ENCODE data around the gene SLC1A7.

SLC1A7 gene

DNA sequence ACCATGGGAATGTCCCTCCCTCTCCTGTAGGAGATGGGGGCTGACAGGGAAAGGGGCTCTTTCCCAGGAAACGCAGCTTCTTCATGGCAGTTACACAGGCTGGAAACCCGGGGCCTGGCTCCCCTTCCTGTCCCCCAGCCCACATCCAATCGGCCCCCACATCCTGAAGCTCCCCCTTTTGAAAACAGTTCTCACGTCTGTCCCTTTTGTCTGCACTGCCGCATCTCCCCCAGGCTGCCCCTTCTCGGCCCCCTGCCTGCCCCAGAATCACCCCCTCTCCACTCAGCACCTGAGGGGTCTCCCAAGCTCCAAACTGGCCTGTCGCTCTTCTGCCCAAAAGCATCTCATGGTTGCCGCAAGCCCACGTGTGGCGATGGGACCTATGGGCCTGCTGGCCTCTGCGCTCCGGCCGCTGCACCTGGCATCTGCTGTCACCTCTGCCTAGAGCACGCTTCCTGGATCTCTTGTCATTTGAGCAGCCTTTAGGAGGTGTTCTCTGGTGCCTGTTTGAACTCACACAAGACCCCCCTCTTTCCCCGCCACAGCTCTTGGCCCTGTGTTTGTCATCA lies 867 bp downstream of the SLC1A7 start:
- H2AK5ac ChIP-seq (ENCODE audit: low read length): no peak overlapping the region
- H3K79me1 ChIP-seq (ENCODE audit: low read length): no peaks in the 10 kb centered on the region
- WGBS (ENCODE audit: extremely low coverage, insufficient coverage, low lambda C conversion rate): no CpG with 5 or more reads among the region's 15 CpGs

DNA sequence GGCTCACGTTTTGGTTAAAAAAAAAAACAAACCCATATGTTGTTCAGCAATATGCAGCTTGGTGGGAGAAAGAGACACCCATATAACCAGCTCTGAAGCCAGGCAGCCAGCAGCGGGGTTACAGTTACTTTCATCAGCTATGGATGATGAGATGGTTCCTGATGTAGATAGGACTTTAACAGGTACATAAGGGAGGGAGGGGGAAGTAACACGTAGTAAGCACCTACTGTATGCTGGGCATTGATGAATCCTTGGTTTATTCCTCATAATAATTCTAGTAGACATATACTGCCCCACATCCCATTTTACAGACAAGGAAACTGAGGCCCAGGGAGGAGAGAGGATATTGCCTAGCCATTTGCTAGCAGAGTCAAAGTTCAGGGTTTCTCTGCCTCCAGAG lies 2.0 kb downstream of the SLC1A7 start:
- no peak overlapping the region for H4K8ac ChIP-seq (ENCODE audit: low read depth, low read length)
- H3K4me1 ChIP-seq (ENCODE audit: control insufficient read depth, low read depth, low read length): no peaks in the 10 kb centered on the region
- no peak overlapping the region for H2AK5ac ChIP-seq (ENCODE audit: low read length)
- no peaks in the 10 kb centered on the region for H3K79me1 ChIP-seq (ENCODE audit: low read length)
- no peaks in the 10 kb centered on the region for H3K27me3 ChIP-seq (ENCODE audit: insufficient read depth, low read length, poor library complexity)
- no peak overlapping the region for H3K27ac ChIP-seq (ENCODE audit: low read depth, low read length)
- WGBS (ENCODE audit: extremely low coverage, insufficient coverage, low lambda C conversion rate): no CpG with 5 or more reads among the region's 3 CpGs
- no peak overlapping the region for H2BK5ac ChIP-seq (ENCODE audit: low read length)
- no peak overlapping the region for H2BK120ac ChIP-seq (ENCODE audit: low read depth, low read length)
- H3K56ac ChIP-seq (ENCODE audit: low read length): no peak overlapping the region
- no peaks in the 10 kb centered on the region for H3K79me2 ChIP-seq (ENCODE audit: control insufficient read depth, insufficient read depth, low read length)
- H3K4me2 ChIP-seq (ENCODE audit: low read length): no peak overlapping the region
- H3K23ac ChIP-seq (ENCODE audit: low read length): no peak overlapping the region
- DNase-seq: no peak
- no peaks in the 10 kb centered on the region for H3K36me3 ChIP-seq (ENCODE audit: control insufficient read depth, insufficient read depth, low read length)
- H3K18ac ChIP-seq (ENCODE audit: low read length): no peak overlapping the region
- H4K5ac ChIP-seq (ENCODE audit: low read length): no peak overlapping the region
- no peak overlapping the region for H2BK15ac ChIP-seq (replicated peaks; ENCODE audit: low read depth)
- no peak overlapping the region for H3K4ac ChIP-seq (ENCODE audit: low read depth, low read length)
- H3K9ac ChIP-seq (ENCODE audit: low read length): no peak overlapping the region
- H3K4me3 ChIP-seq (ENCODE audit: low read length): no peak overlapping the region

More for the DNA sequence above, 867 bp downstream of the SLC1A7 start:
- no peak overlapping the region for H2BK5ac ChIP-seq (ENCODE audit: low read length)
- DNase-seq: no peak
- no peak overlapping the region for H4K8ac ChIP-seq (ENCODE audit: low read depth, low read length)
- H3K56ac ChIP-seq (ENCODE audit: low read length): no peak overlapping the region
- no peak overlapping the region for H3K23ac ChIP-seq (ENCODE audit: low read length)
- no peak overlapping the region for H3K4me3 ChIP-seq (ENCODE audit: low read length)
- no peaks in the 10 kb centered on the region for H3K27me3 ChIP-seq (ENCODE audit: insufficient read depth, low read length, poor library complexity)
- H3K79me2 ChIP-seq (ENCODE audit: control insufficient read depth, insufficient read depth, low read length): no peaks in the 10 kb centered on the region
- H2BK15ac ChIP-seq (replicated peaks; ENCODE audit: low read depth): no peak overlapping the region
- H3K9ac ChIP-seq (ENCODE audit: low read length): no peak overlapping the region
- H3K4me2 ChIP-seq (ENCODE audit: low read length): no peak overlapping the region
- H4K5ac ChIP-seq (ENCODE audit: low read length): no peak overlapping the region
- H3K36me3 ChIP-seq (ENCODE audit: control insufficient read depth, insufficient read depth, low read length): no peaks in the 10 kb centered on the region
- no peak overlapping the region for H3K27ac ChIP-seq (ENCODE audit: low read depth, low read length)
- H3K4me1 ChIP-seq (ENCODE audit: control insufficient read depth, low read depth, low read length): no peaks in the 10 kb centered on the region
- H3K18ac ChIP-seq (ENCODE audit: low read length): no peak overlapping the region
- H3K4ac ChIP-seq (ENCODE audit: low read depth, low read length): no peak overlapping the region
- no peak overlapping the region for H2BK120ac ChIP-seq (ENCODE audit: low read depth, low read length)

DNA sequence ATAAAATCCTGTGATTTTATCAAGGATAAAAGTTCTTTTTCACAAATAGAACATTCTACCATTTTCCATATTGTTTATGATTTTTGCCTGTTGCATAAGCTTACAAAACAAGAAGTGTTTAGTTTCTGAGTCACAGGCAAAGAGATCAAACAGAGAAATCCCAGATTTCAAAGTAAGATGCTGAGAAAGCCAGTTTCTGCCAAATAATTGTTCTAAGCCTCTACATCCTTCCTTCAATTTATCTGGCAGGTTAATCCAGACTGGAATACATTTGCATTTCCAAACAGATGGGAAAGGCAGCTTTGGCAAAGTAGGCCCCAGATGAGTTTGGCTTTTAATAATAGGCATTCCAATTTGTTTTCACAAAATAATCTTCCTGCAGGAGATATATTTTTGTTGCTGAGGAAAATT lies 2.5 kb downstream of the SLC1A7 start:
- H3K36me3 ChIP-seq (ENCODE audit: control insufficient read depth, insufficient read depth, low read length): no peaks in the 10 kb centered on the region
- H2AK5ac ChIP-seq (ENCODE audit: low read length): no peak overlapping the region
- no peak overlapping the region for H3K4me3 ChIP-seq (ENCODE audit: low read length)
- no peak overlapping the region for H2BK15ac ChIP-seq (replicated peaks; ENCODE audit: low read depth)
- H3K4me1 ChIP-seq (ENCODE audit: control insufficient read depth, low read depth, low read length): no peaks in the 10 kb centered on the region
- H3K79me2 ChIP-seq (ENCODE audit: control insufficient read depth, insufficient read depth, low read length): no peaks in the 10 kb centered on the region
- no peak overlapping the region for H3K56ac ChIP-seq (ENCODE audit: low read length)
- DNase-seq: no peak
- no peak overlapping the region for H3K18ac ChIP-seq (ENCODE audit: low read length)
- no peaks in the 10 kb centered on the region for H3K27me3 ChIP-seq (ENCODE audit: insufficient read depth, low read length, poor library complexity)
- H2BK5ac ChIP-seq (ENCODE audit: low read length): no peak overlapping the region
- no peak overlapping the region for H3K4me2 ChIP-seq (ENCODE audit: low read length)
- H3K4ac ChIP-seq (ENCODE audit: low read depth, low read length): no peak overlapping the region
- H3K79me1 ChIP-seq (ENCODE audit: low read length): no peaks in the 10 kb centered on the region
- no peak overlapping the region for H4K5ac ChIP-seq (ENCODE audit: low read length)
- no peak overlapping the region for H3K9ac ChIP-seq (ENCODE audit: low read length)
- H3K27ac ChIP-seq (ENCODE audit: low read depth, low read length): no peak overlapping the region
- H2BK120ac ChIP-seq (ENCODE audit: low read depth, low read length): no peak overlapping the region
- no peak overlapping the region for H4K8ac ChIP-seq (ENCODE audit: low read depth, low read length)
- no peak overlapping the region for H3K23ac ChIP-seq (ENCODE audit: low read length)

DNA sequence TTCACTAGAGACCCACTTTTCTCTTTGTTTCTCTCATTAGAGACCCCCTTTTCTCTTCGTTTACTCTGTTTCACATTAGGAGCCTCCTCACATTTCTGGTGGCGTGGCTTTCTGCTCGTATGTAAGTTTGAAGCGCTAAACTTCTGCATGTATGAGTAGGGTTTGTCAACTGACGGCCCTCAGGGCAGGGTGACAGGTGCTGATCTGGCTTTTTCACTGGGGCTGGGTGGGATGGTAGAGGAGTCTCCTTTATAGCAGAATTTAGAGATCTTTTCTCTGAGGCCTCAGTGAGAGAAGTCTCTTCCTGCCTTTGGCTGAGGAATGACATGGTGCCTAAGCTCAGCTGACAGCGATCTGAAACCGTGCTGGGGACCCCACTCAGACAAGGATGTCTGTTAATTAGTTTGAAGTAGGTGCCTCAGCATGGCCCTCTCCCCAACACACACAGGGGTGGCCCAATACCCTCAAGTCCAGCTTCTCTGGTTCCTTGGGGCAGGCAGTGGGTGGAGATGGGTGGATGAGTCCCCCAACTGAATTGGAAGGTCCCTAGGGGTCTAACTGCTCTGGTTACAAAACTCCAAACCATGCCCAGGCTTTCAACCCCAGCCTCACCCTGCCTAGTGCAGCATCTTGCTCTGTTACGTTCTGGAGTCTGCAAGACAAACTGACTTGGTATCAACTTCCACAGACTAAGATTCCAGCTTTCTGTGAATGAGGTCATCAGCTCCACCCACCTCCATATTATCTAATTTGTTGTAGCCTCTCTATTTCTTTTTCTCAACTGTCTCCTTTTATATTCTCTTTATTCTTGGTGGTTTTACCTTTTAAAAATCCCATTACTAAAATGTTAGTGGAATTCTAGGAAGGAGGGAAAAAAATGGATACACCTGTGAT lies 3.2 kb downstream of the SLC1A7 start:
- Histone ChIP-seq H3K4me1 (ENCODE audit: control insufficient read depth, low read depth, low read length) (no peaks in the 10 kb centered on the region), H3K79me1 (ENCODE audit: low read length) (no peaks in the 10 kb centered on the region), H3K4me2 (ENCODE audit: low read length) (no peak overlapping the region), H2BK120ac (ENCODE audit: low read depth, low read length) (no peak overlapping the region), H4K5ac (ENCODE audit: low read length) (no peak overlapping the region), H3K18ac (ENCODE audit: low read length) (no peak overlapping the region), H3K9ac (ENCODE audit: low read length) (no peak overlapping the region), H2AK5ac (ENCODE audit: low read length) (no peak overlapping the region), H3K27me3 (ENCODE audit: insufficient read depth, low read length, poor library complexity) (no peaks in the 10 kb centered on the region), H3K27ac (ENCODE audit: low read depth, low read length) (no peak overlapping the region), H3K36me3 (ENCODE audit: control insufficient read depth, insufficient read depth, low read length) (no peaks in the 10 kb centered on the region), H3K4ac (ENCODE audit: low read depth, low read length) (no peak overlapping the region), H3K23ac (ENCODE audit: low read length) (no peak overlapping the region), H2BK15ac (replicated peaks; ENCODE audit: low read depth) (no peak overlapping the region), H3K4me3 (ENCODE audit: low read length) (no peak overlapping the region), H4K8ac (ENCODE audit: low read depth, low read length) (no peak overlapping the region), H2BK5ac (ENCODE audit: low read length) (no peak overlapping the region), H3K79me2 (ENCODE audit: control insufficient read depth, insufficient read depth, low read length) (no peaks in the 10 kb centered on the region), H3K56ac (ENCODE audit: low read length) (no peak overlapping the region)
- no peak for DNase-seq
- WGBS (ENCODE audit: extremely low coverage, insufficient coverage, low lambda C conversion rate): no CpG with 5 or more reads among the region's 8 CpGs

DNA sequence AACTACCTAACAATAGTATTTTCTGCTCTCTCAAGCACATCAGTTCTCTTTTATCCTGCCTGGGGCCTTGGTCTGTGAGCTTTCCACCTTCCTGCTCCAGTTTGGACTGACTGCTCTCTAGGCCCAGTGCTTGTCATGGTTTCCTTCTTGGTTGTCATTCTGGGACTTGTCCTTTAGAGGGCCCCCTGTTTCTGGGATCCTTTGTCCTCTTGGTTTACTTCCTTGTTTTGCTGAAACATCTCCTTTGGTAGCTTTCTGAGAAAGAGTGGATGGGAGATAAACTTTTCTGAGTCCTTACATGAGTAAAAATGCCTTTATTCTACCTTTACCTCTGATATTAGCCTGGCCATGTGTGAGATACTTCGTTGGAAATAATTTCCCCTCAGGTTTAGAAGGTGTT lies 4.7 kb downstream of the SLC1A7 start:
- DNase-seq: peak; percentile 48
- Histone ChIP-seq H2BK15ac (replicated peaks; ENCODE audit: low read depth) (no peak overlapping the region), H3K23ac (ENCODE audit: low read length) (no peak overlapping the region)

More for the DNA sequence above, 4.7 kb downstream of the SLC1A7 start:
- H3K79me1 ChIP-seq (ENCODE audit: low read length): no peaks in the 10 kb centered on the region
- no peaks in the 10 kb centered on the region for H3K36me3 ChIP-seq (ENCODE audit: control insufficient read depth, insufficient read depth, low read length)
- no peak overlapping the region for H2BK120ac ChIP-seq (ENCODE audit: low read depth, low read length)
- no CpG with 5 or more reads among the region's 1 CpG for WGBS (ENCODE audit: extremely low coverage, insufficient coverage, low lambda C conversion rate)
- H3K4me3 ChIP-seq (ENCODE audit: low read length): no peak overlapping the region
- no peak overlapping the region for H4K5ac ChIP-seq (ENCODE audit: low read length)
- no peak overlapping the region for H3K4ac ChIP-seq (ENCODE audit: low read depth, low read length)
- H3K56ac ChIP-seq (ENCODE audit: low read length): no peak overlapping the region
- H2BK5ac ChIP-seq (ENCODE audit: low read length): no peak overlapping the region
- no peak overlapping the region for H2AK5ac ChIP-seq (ENCODE audit: low read length)
- no peak overlapping the region for H3K9ac ChIP-seq (ENCODE audit: low read length)
- no peaks in the 10 kb centered on the region for H3K79me2 ChIP-seq (ENCODE audit: control insufficient read depth, insufficient read depth, low read length)
- H3K18ac ChIP-seq (ENCODE audit: low read length): no peak overlapping the region
- H3K27me3 ChIP-seq (ENCODE audit: insufficient read depth, low read length, poor library complexity): no peaks in the 10 kb centered on the region
- H3K4me2 ChIP-seq (ENCODE audit: low read length): no peak overlapping the region
- H4K8ac ChIP-seq (ENCODE audit: low read depth, low read length): no peak overlapping the region
- H3K27ac ChIP-seq (ENCODE audit: low read depth, low read length): no peak overlapping the region
- no peaks in the 10 kb centered on the region for H3K4me1 ChIP-seq (ENCODE audit: control insufficient read depth, low read depth, low read length)
